ENCODE measurements around the gene RGL3.

- no peak for TF ChIP-seq CTCF (IDR thresholded peaks at IDR 0.05)
- TF ChIP-seq POLR2A (IDR thresholded peaks at IDR 0.05): no peak
Measured at GRCh38 chr19:11404588-11405222, 14.4 kb downstream of the RGL3 start.

All from breast epithelium (tissue), 3 donors.